VCaP (cell line): ENCODE data around the gene ORAI1.
"Not testable (repeated sequence)": the region's sequence is repeated elsewhere in the genome, so short reads cannot be mapped to it uniquely, and the experiment has no call there.

Experiments
- H3K27ac ChIP-seq: fragments of 450-650 bp; 2 replicates; pipeline ENCODE4 v1.5.1; 2017
- CTCF ChIP-seq: fragments of 450-650 bp; conservative IDR thresholded peaks from 2 replicates; pipeline ENCODE4 v1.5.1; 2017; ENCODE audit warnings: mild to moderate bottlenecking, moderate library complexity

Gene ORAI1

GRCh38 chr12:121580959-121581685 is 45.2 kb upstream of the ORAI1 start, which contains the start of gene KDM2B:
Gene KDM2B (minus strand): TSS chr12:121581023. CDS start chr12:121580911, 112 bp downstream.
- H3K27ac ChIP-seq = peak within 1 kb of the TSS; percentile 83
- no peak for TF ChIP-seq CTCF

- TF ChIP-seq CTCF = no peak
- peak overlapping the region; percentile 83 for H3K27ac ChIP-seq
Observed at GRCh38 chr12:121581686-121582429, 44.5 kb upstream of the ORAI1 start.

DNA sequence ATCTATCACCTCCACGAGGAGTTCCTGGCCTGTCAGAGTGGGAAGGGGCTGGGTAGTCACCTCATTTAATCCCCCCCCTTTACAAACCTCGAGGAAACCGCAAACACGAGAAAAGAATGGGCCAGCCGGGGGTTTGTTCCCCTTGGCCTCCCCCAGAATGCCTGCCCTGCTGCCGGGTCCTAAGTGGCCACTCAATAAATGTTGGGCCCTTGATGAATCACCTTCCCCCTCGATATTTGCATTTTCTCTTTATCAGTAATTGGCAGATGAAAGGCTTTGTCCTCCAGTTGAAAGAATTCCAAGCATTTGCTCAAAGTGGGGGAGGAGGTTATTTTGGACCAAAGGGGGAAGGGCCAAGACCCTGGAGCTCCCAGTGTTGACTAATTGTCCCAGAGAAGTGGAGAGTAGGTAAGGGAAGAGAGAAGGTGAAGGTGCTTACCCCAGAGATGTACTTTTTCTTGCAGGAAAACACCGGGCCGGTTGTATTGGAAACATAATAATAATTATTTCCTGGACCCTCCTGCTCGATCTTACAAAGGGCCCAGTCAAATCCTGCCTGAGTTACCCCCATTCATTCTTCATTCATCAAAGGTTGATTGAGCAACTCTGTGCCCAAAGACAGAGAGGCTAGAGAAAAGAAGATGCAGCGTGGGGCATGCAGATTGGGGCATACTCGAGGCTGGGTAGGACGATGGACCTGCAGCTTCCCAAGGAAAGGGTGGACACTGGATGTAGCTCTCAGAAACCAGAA is 43.6 kb upstream of the ORAI1 start:
- TF ChIP-seq CTCF = no peak
- H3K27ac ChIP-seq = no peak overlapping the region

- not testable (repeated sequence) for H3K27ac ChIP-seq
Observed at GRCh38 chr12:121583334-121583661, 43.0 kb upstream of the ORAI1 start.

- not testable (repeated sequence) for H3K27ac ChIP-seq
Observed at GRCh38 chr12:121584885-121585284, 41.4 kb upstream of the ORAI1 start.

- H3K27ac ChIP-seq = no peak overlapping the region
Observed at GRCh38 chr12:121590476-121591143, 35.7 kb upstream of the ORAI1 start.

DNA sequence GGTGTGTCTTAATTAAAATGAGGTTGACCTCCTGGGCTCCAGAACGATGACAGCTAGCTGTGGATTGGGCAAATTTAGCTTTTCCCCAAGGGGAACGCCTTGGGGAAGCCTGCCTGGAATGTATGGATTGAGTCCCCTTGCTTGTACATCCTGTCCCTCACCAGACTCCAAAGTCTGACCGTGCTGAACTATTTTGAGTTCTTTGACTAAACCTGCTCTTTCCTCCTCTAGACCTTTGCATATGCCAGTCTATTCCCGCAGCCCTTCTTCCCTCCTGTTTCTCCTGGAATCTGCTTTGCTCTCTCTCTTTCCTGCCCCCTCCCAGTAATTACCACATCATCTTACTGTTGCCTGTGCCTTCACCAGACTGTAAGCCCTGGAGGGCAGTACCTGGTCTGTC is 34.0 kb upstream of the ORAI1 start:
- no peak for TF ChIP-seq CTCF
- no peak overlapping the region for H3K27ac ChIP-seq

More at GRCh38 chr12:121590476-121591143, 35.7 kb upstream of the ORAI1 start:
- no peak for TF ChIP-seq CTCF

DNA sequence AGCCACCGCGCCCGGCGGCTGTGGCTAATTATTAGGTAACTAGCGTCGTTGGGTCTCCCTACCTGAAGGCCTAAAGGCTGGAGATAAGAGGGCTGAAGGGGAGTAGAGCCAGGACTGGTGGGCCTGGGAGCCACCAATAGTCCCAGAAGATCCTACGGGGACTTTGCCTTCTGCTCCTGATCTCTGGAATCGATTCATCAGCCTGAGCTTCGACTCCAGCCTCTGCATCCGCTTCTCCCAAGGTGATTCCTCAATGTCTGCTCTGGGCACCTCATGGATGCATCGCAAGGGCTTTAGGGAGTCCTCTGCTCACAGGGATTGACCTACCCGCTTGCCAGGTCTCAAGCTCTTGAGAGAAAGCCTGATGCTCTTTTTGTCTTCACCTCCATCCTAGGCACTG is 30.8 kb upstream of the ORAI1 start:
- no peak for TF ChIP-seq CTCF
- no peak overlapping the region for H3K27ac ChIP-seq
